Central memory CD8-positive, alpha-beta T cell (primary cell): Measurements from ENCODE around the gene LYRM1.
"Not testable (repeated sequence)": the region's sequence is repeated elsewhere in the genome, so short reads cannot be mapped to it uniquely, and the experiment has no call there.

Source experiments
- ATAC-seq: fragments of 150-1000 bp; cut with Tn5 transposase; replicated peaks from 2 replicates; pipeline ENCODE4 v1.10.0; 2022; ENCODE audit warnings: mild to moderate bottlenecking, moderate FRiP score, moderate number of reproducible peaks; ENCODE audit not compliant: poor library complexity, severe bottlenecking; ENCODE audit errors: extremely low read depth
- DNase-seq, 2 donors: peaks; one replicate each; pipeline ENCODE4 v3.0.0; 2021; ENCODE audit warnings: low spot score in 2 of 2
- H3K27ac Mint-ChIP-seq: one replicate; pipeline ENCODE4 v1.8.0; 2022; ENCODE audit warnings: low read depth, mild to moderate bottlenecking, moderate library complexity, mixed read lengths
- H3K27me3 Mint-ChIP-seq: one replicate; pipeline ENCODE4 v1.8.0; 2022; ENCODE audit warnings: mixed read lengths
- H3K36me3 Mint-ChIP-seq: one replicate; pipeline ENCODE4 v1.8.0; 2022; ENCODE audit warnings: mild to moderate bottlenecking, moderate library complexity, mixed read lengths; ENCODE audit not compliant: insufficient read depth
- H3K4me1 Mint-ChIP-seq: one replicate; pipeline ENCODE4 v1.8.0; 2022; ENCODE audit warnings: mixed read lengths
- H3K4me3 Mint-ChIP-seq: one replicate; pipeline ENCODE4 v1.8.0; 2022; ENCODE audit warnings: mild to moderate bottlenecking, moderate library complexity, mixed read lengths
- H3K9me3 Mint-ChIP-seq: one replicate; pipeline ENCODE4 v1.8.0; 2022; ENCODE audit warnings: mixed read lengths

The LYRM1 gene

DNA sequence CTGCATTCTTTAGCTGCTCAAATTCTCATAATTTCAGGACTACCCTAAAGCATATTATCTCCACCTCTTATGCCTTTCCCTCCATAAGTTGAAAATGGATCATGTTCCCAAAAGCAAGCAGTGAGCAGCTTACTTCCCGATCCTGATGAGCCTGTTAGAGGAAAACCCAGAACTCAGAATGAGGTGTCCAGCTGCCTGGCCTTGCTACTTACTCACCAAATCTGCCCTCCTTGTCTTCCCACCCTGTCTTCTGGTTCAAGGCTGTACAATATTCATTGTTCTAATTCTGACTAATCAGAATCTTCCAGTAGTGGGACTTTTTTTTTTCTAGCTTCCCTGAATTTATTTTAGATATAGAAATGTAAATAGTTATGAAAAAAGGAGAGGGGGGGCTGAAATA, 10.8 kb downstream of the LYRM1 start:
- DNase-seq (no peak), ATAC-seq (no peak)
- Mint-ChIP-seq H3K9me3 (no peaks in the 10 kb centered on the region), H3K36me3 (peaks cover 2% of the 10 kb centered on the region), H3K4me1 (peaks cover 13% of the 10 kb centered on the region), H3K4me3 (no peak overlapping the region), H3K27me3 (no peaks in the 10 kb centered on the region), H3K27ac (no peak overlapping the region)

DNA sequence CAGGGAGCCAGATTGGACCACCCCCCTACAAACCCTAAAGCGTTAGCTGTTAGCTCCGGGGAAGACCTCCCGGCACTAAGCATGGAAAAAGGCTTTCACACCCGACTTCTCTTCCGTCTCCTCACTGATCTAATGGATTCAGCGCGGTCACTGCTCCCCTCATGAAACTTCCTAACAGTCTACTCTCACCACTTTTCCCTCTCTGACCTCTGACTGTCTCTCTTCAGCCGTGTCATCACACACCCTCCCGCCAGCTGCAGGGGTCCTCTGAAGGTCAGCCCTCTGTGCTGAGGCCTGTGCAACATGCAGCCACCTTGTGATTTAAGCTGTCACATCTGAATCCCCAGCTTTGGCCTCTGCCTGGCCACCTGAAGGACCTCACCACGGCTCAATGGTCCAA, 15.7 kb downstream of the LYRM1 start:
- H3K27ac Mint-ChIP-seq = no peak overlapping the region
- peaks cover 7% of the 10 kb centered on the region for H3K4me1 Mint-ChIP-seq
- ATAC-seq (no peak), DNase-seq (no peak)
- no peaks in the 10 kb centered on the region for H3K27me3 Mint-ChIP-seq
- H3K4me3 Mint-ChIP-seq = no peak overlapping the region
- H3K9me3 Mint-ChIP-seq = no peaks in the 10 kb centered on the region
- H3K36me3 Mint-ChIP-seq = peaks cover 15% of the 10 kb centered on the region

DNA sequence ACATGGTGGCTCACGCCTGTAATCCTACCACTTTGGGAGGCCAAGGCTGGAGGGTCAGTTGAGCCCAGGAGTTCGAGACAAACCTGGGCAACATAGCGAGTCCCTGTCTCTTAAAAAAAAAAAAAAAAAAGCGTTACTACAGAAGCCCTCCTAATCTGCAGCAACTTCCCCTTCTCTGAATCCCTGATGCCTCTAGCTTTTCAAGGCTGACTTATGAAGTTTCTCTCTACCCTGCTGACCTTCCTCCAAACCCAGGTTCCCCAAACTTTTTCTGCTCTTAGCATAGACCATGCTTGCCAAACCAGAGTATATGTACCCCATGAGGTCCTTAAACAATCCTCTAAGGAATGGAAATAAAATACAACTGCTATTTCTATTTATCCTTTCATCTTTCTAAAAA, 16.4 kb downstream of the LYRM1 start:
- ATAC-seq (no peak), DNase-seq (no peak)
- Mint-ChIP-seq H3K9me3 (no peaks in the 10 kb centered on the region), H3K4me3 (no peak overlapping the region), H3K36me3 (peaks cover 18% of the 10 kb centered on the region), H3K4me1 (peaks cover 5% of the 10 kb centered on the region), H3K27ac (no peak overlapping the region), H3K27me3 (no peaks in the 10 kb centered on the region)

DNA sequence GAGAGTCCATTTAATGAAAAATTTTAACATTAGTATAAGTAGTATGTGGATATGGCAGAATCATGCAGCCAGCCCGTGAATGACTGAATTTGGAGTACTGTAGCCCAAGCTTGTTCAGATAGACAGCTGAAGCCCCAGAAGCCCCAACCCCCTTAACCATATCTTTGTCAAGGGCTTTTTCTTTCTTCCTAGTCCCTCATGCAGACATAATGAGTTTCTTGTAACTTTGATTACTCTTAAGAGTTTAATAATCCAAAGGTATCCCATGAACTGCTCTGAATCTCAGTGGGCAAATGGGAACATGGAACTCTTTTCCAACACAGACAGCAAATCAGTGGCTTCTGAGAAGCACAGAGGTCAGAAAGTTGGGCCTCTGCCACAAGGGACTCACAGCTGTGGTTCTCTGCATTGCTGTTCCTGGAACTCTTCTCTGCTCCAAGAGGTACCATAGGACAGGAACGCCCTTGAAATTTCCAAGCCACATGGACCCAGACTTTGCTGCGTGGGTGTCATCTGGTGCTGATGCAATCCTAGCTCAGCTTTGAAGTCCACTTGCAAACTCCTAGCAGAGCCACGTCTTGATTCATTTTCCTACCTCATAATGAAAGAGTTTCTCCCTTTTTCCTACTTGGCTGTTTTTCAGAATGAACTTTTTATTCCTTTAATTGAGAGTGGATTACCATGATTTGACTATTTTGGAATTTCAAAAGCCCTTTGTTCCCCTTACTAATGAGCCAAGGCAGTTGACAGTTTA, 18.1 kb downstream of the LYRM1 start:
- Mint-ChIP-seq H3K36me3 (peaks cover 24% of the 10 kb centered on the region), H3K9me3 (no peaks in the 10 kb centered on the region), H3K27ac (no peak overlapping the region), H3K4me3 (no peak overlapping the region), H3K4me1 (peaks cover 5% of the 10 kb centered on the region), H3K27me3 (no peaks in the 10 kb centered on the region)
- DNase-seq = no peak
- no peak for ATAC-seq

DNA sequence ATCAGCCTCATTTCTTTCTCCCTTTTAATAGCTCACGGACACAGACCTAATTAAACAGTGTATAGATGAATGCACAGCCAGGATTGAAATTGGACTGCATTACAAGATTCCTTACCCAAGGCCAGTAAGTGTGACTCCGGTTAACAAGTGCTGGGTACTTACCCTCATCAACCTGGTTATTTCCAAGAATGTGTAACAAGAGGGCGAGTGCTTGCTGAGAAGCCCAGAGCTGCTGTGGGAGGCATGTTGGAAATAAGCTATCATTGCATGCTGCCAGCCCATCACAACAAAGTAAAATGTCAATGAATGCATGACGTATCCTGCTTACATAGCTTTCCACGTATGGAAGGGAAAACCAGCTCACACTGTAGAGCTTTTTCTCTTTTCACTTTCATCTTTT, 19.5 kb downstream of the LYRM1 start:
- no peak for DNase-seq
- Mint-ChIP-seq H3K9me3 (no peaks in the 10 kb centered on the region), H3K27ac (no peak overlapping the region), H3K27me3 (no peaks in the 10 kb centered on the region), H3K4me3 (no peak overlapping the region), H3K4me1 (peaks cover 5% of the 10 kb centered on the region), H3K36me3 (peaks cover 28% of the 10 kb centered on the region)
- ATAC-seq = no peak

DNA sequence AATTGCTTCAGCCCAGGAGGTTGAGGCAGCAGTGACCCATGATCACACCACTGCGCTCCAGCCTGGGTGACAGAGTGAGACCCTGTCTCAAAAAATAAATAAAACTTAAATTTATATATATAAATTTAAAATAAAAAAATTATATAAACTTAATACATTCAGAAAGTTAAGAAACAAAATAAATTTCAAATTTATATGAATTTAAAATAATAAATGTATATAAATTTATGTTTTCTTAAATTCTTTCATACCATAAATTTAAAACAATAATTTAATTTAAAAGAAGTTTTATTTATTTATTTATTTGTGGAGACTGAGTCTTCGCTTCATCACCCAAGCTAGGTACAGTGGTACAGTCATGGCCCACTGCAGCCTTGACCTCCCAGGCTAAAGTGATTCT, 20.2 kb downstream of the LYRM1 start:
- peaks cover 5% of the 10 kb centered on the region for H3K4me1 Mint-ChIP-seq
- no peaks in the 10 kb centered on the region for H3K27me3 Mint-ChIP-seq
- H3K36me3 Mint-ChIP-seq = peaks cover 29% of the 10 kb centered on the region
- ATAC-seq (no peak), DNase-seq (no peak)
- no peak overlapping the region for H3K27ac Mint-ChIP-seq
- no peaks in the 10 kb centered on the region for H3K9me3 Mint-ChIP-seq
- H3K4me3 Mint-ChIP-seq = no peak overlapping the region

DNA sequence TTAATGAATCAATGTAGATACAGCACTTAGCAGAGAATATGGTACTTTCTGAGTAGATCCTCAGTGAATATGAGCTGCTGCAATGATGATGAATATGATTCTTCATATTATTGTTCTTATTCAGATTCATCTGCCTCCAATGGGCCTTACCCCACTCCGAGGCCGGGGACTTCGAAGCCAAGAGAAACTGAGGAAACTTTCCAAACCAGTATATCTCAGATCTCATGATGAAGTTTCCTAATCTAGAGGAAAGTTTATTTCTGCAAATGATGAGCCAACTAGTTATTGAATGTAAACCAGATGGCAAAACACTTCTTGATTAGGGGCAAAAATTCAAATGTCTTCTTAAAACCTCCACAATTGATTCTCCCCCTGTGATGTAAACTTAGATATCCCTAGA, 23.3 kb downstream of the LYRM1 start:
- H3K9me3 Mint-ChIP-seq = no peaks in the 10 kb centered on the region
- H3K36me3 Mint-ChIP-seq = peaks cover 28% of the 10 kb centered on the region
- ATAC-seq = no peak
- H3K4me1 Mint-ChIP-seq = no peaks in the 10 kb centered on the region
- H3K27ac Mint-ChIP-seq = no peak overlapping the region
- H3K4me3 Mint-ChIP-seq = no peak overlapping the region
- no peak for DNase-seq
- H3K27me3 Mint-ChIP-seq = no peaks in the 10 kb centered on the region

DNA sequence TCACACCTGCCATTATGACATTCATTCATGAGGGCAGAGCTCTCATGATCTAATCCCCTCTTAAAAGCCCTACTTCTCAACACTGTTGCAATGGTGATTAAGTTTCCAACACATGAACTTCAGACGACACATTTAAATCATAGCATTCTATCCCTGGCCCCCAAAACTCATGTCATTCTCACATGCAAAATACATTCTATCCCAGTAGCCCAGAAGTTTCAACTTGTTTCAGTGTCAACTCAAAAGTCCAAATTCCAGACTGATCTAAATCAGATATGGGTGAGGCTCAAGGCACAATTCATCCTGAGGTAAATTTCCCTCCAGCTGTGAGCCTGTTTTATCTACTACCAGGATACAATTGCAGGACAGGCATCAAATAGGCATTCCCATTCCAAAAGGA, 25.2 kb downstream of the LYRM1 start:
- H3K9me3 Mint-ChIP-seq = no peaks in the 10 kb centered on the region
- no peak for ATAC-seq
- no peaks in the 10 kb centered on the region for H3K4me1 Mint-ChIP-seq
- H3K36me3 Mint-ChIP-seq = peaks cover 22% of the 10 kb centered on the region
- no peaks in the 10 kb centered on the region for H3K27me3 Mint-ChIP-seq
- H3K4me3 Mint-ChIP-seq = no peak overlapping the region
- DNase-seq = no peak
- H3K27ac Mint-ChIP-seq = no peak overlapping the region

DNA sequence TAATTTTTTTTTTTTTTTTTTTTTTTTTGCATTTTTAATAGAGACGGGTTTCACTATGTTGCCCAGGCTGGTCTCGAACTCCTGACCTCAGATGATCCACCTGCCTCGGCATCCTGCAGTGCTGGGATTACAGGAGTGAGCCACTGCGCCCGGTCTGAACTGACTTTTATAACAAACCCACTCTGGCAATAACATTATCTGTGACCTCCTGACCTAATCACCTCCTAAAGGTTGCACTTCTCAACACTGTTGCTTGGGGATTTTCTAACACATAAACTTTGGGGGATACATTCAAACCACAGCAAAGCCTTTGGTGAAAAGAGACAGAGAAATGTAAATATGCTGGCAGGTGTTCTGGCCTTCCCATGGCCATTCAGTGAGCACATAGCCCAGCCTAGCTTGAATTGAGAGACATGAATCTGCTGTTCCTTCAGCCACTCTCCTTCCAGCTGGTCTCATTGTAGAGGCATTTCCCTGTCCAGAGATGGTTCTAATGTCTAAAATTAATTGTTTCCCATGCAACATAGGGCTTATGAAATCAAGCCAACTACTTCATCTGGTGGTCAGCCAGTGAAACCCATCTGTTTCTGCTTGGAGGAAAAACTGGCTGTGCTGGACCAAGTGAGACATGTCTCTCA, 28.3 kb downstream of the LYRM1 start:
- ATAC-seq = no peak
- DNase-seq = no peak
- no peaks in the 10 kb centered on the region for H3K9me3 Mint-ChIP-seq
- no peaks in the 10 kb centered on the region for H3K4me1 Mint-ChIP-seq
- H3K4me3 Mint-ChIP-seq = no peak overlapping the region
- no peaks in the 10 kb centered on the region for H3K27me3 Mint-ChIP-seq
- no peak overlapping the region for H3K27ac Mint-ChIP-seq
- H3K36me3 Mint-ChIP-seq = peaks cover 10% of the 10 kb centered on the region

DNA sequence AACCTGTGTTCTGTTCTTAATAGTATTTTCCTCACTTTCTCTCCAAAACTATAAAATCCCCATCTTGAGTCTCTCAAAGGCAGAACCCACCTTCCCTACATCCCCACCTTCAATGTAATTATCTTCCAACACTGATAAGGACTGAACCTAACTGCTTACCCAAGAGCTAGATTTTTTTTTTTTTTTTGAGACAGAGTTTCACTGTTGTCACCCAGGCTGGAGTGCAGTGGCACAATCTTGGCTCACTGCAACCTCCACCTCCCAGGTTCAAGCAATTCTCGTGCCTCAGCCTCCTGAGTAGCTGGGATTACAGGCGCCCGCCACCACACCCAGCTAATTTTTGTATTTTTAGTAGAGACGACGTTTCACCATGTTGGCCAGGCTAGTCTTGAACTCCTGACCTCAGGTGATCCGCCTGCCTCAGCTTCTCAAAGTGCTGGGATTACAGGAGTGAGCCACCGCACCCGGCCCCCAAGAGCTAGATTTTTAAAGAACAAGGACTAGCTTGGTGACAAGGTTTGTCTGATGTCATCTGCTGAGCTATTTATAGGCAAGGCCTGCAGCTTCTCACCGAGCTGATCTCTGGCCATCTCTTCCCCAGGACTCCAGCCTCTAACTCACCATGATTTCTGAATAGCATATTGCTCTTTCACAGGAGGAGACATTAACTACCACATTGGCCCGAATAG, 29.2 kb downstream of the LYRM1 start:
- not testable (repeated sequence) for H3K27ac Mint-ChIP-seq

DNA sequence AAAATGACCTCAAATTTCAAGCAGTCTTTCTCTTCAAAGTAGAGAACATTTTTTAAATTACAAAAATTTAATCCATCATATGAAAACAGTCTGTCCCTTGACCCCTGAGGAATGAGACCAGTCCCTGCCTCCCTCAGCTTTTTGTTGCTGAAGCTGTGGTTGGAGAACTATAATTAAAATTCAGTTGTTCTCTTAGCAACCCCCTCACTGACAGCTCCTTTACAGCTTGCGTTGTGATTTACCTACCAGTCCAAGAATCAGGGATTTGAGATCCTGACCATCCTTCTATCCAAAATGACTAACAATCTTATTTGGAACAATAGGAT, 29.8 kb downstream of the LYRM1 start:
- Mint-ChIP-seq H3K4me1 (no peaks in the 10 kb centered on the region), H3K36me3 (peaks cover 5% of the 10 kb centered on the region), H3K9me3 (no peaks in the 10 kb centered on the region), H3K27ac (no peak overlapping the region), H3K27me3 (no peaks in the 10 kb centered on the region), H3K4me3 (no peak overlapping the region)
- DNase-seq (no peak), ATAC-seq (no peak)

More for the DNA sequence above, 29.2 kb downstream of the LYRM1 start:
- not testable (repeated sequence) for DNase-seq, H3K27me3 Mint-ChIP-seq, ATAC-seq, H3K36me3 Mint-ChIP-seq, H3K4me3 Mint-ChIP-seq, H3K9me3 Mint-ChIP-seq, H3K4me1 Mint-ChIP-seq

DNA sequence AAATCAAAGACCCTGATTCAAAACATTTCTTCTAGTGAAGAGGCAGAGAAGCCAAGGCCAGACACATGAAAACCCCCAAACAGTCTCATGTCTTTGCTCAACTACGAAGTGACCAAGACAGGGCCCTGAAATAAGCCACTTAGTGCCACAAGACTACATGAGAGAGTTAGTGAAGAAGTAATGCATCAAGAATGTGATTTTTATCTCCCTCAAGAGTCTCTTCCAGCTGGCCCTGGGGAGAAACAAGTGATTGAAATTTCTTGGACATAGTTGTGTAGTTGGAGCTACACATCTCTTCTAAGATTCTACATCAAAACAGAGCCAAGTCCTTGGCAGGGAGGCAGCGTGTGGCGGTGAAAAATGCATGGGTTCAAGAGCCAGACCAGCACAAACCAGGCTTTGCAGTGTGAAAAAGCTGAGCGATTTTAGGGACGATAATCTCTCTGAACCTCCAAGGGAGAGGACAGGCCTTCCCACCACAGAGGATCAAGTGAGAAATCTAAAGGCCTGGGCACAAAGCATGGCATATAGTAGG, 30.6 kb downstream of the LYRM1 start:
- Mint-ChIP-seq H3K4me1 (no peaks in the 10 kb centered on the region), H3K4me3 (no peak overlapping the region), H3K27ac (no peak overlapping the region), H3K36me3 (peaks cover under 1% of the 10 kb centered on the region), H3K27me3 (no peaks in the 10 kb centered on the region), H3K9me3 (no peaks in the 10 kb centered on the region)
- no peak for ATAC-seq
- DNase-seq = no peak

DNA sequence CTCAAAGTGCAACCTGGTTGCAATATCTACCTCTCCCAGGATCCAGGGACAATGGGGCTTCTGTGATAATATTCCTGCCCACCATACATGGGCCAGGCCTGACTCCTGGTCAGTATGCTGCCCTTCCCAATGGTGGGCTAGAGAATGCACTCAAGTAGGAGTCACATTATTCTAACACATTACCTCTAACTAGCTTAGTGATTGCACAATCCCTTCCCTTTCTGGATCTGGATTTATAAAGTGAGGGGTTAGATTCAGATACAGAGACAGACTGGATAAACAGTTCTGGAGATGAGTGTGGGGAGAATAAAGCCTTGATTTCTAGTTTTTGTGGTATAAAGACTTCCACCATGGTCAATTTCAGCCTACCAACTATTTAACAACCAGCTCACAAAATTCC, 33.0 kb downstream of the LYRM1 start:
- Mint-ChIP-seq H3K36me3 (no peaks in the 10 kb centered on the region), H3K27ac (no peak overlapping the region), H3K4me3 (no peak overlapping the region), H3K27me3 (no peaks in the 10 kb centered on the region), H3K4me1 (no peaks in the 10 kb centered on the region), H3K9me3 (no peaks in the 10 kb centered on the region)
- ATAC-seq = no peak
- no peak for DNase-seq
